ENCODE data around the gene RXRA. TPM values are rescaled to one million over a fixed set of nuclear protein-coding genes. Genes with fewer than 3 reads are reported as not detected.
"Not testable (repeated sequence)": the region's sequence is repeated elsewhere in the genome, so short reads cannot be mapped to it uniquely, and the experiment has no call there.

Gene RXRA
- total RNA-seq, 2 donors from 2014 or later = 45.4 to 58.1 TPM

- no peak overlapping the region for H3K27ac ChIP-seq
- H3K4me3 ChIP-seq = no peak overlapping the region
- no peak for DNase-seq (ENCODE audit: low spot score)
- no peaks in the 10 kb centered on the region for H3K36me3 ChIP-seq
- ATAC-seq (ENCODE audit: insufficient number of reproducible peaks, low FRiP score, low read depth) = no peak
- H3K27me3 ChIP-seq (replicated peaks; ENCODE audit: insufficient read depth) = no peaks in the 10 kb centered on the region
- TF ChIP-seq, protein P1, sequence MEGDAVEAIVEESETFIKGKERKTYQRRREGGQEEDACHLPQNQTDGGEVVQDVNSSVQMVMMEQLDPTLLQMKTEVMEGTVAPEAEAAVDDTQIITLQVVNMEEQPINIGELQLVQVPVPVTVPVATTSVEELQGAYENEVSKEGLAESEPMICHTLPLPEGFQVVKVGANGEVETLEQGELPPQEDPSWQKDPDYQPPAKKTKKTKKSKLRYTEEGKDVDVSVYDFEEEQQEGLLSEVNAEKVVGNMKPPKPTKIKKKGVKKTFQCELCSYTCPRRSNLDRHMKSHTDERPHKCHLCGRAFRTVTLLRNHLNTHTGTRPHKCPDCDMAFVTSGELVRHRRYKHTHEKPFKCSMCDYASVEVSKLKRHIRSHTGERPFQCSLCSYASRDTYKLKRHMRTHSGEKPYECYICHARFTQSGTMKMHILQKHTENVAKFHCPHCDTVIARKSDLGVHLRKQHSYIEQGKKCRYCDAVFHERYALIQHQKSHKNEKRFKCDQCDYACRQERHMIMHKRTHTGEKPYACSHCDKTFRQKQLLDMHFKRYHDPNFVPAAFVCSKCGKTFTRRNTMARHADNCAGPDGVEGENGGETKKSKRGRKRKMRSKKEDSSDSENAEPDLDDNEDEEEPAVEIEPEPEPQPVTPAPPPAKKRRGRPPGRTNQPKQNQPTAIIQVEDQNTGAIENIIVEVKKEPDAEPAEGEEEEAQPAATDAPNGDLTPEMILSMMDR (IDR thresholded peaks at IDR 0.05) = no peak
- no peaks in the 10 kb centered on the region for H3K4me1 ChIP-seq (ENCODE audit: control insufficient read depth in 1 of 2, low read depth in 2 of 2)
- H3K9me3 ChIP-seq = no peaks in the 10 kb centered on the region
These were observed 24.0 kb upstream of the RXRA start for GRCh38 chr9:134302130-134302817.

DNA sequence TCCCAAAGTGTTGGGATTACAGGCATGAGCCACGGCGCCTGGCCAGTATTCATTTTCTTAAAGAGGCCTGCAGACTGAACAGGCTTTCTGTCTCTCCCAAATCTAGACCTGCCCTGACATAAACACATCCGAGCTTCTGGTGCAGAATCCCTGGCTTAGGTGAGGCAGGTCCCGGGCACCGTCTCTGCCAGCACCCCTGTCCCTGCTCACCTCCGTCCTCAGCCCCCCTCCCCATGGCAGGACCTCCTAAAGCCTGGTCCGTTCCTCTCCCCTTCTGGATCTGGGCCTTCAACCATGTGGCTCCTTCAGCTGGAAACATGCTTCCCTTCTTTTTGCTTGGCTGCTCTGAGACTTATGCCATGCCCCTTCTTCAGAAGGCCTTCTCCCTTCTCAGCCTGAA, 22.7 kb upstream of the RXRA start:
- H3K4me3 ChIP-seq = no peak overlapping the region
- no peaks in the 10 kb centered on the region for H3K4me1 ChIP-seq (ENCODE audit: control insufficient read depth in 1 of 2, low read depth in 2 of 2)
- no peak for ATAC-seq (ENCODE audit: insufficient number of reproducible peaks, low FRiP score, low read depth)
- no peaks in the 10 kb centered on the region for H3K9me3 ChIP-seq
- H3K36me3 ChIP-seq = no peaks in the 10 kb centered on the region
- no peak overlapping the region for H3K27ac ChIP-seq
- TF ChIP-seq, protein P1 (IDR thresholded peaks at IDR 0.05) = no peak
- no peaks in the 10 kb centered on the region for H3K27me3 ChIP-seq (replicated peaks; ENCODE audit: insufficient read depth)
- DNase-seq (ENCODE audit: low spot score) = no peak

DNA sequence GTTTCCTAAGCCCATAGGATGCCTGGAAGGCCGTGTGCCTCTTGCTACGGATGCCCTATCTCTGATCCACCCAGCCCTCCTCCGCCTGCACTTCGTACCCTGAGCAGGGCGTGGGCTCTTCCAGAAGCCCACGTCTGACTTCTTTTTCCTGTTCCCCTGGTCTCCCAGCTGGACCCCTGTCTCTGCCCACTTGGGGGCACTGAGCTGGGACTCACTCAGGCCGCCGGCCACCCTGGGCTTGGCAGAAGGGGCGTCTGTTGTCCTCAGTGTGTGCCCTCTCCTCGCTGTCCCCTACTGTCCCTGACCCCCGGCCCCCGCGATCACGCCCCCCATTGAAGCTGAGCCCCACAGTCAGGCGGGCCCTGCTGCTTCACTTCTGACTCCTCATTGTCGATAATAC, 22.0 kb upstream of the RXRA start:
- TF ChIP-seq, protein P1 (IDR thresholded peaks at IDR 0.05) = no peak
- Histone ChIP-seq H3K4me1 (ENCODE audit: control insufficient read depth in 1 of 2, low read depth in 2 of 2) (no peaks in the 10 kb centered on the region), H3K27ac (no peak overlapping the region), H3K9me3 (no peaks in the 10 kb centered on the region), H3K27me3 (replicated peaks; ENCODE audit: insufficient read depth) (no peaks in the 10 kb centered on the region), H3K4me3 (no peak overlapping the region), H3K36me3 (no peaks in the 10 kb centered on the region)
- ATAC-seq (ENCODE audit: insufficient number of reproducible peaks, low FRiP score, low read depth) (no peak), DNase-seq (ENCODE audit: low spot score) (no peak)

- H3K27ac ChIP-seq = no peak overlapping the region
- no peak overlapping the region for H3K4me3 ChIP-seq
- TF ChIP-seq, protein P1 (IDR thresholded peaks at IDR 0.05) = no peak
- no peaks in the 10 kb centered on the region for H3K27me3 ChIP-seq (replicated peaks; ENCODE audit: insufficient read depth)
- no peaks in the 10 kb centered on the region for H3K9me3 ChIP-seq
- no peaks in the 10 kb centered on the region for H3K36me3 ChIP-seq
- H3K4me1 ChIP-seq (ENCODE audit: control insufficient read depth in 1 of 2, low read depth in 2 of 2) = no peaks in the 10 kb centered on the region
- DNase-seq (ENCODE audit: low spot score) (no peak), ATAC-seq (ENCODE audit: insufficient number of reproducible peaks, low FRiP score, low read depth) (no peak)
These were observed 21.6 kb upstream of the RXRA start for GRCh38 chr9:134304690-134305089.

DNA sequence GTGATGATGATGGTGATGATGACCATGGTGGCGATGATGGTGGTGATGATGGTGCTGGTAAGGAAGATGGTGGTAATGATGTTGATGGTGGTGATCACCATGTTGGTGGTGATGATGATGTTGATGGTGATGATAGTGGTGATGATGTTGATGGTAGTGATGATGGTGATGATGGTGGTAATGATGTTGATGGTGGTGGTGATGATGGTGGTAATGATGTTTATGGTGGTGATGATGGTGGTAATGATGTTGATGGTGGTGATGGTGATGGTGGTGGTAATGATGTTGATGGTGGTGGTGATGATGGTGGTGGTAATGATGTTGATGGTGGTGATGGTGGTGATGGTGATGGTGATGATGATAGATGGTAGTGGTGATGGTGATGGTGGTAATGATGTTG, 20.7 kb upstream of the RXRA start:
- H3K27me3 ChIP-seq (replicated peaks; ENCODE audit: insufficient read depth) = no peaks in the 10 kb centered on the region
- no peak overlapping the region for H3K4me3 ChIP-seq
- no peak overlapping the region for H3K27ac ChIP-seq
- TF ChIP-seq, protein P1 (IDR thresholded peaks at IDR 0.05) = no peak
- DNase-seq (ENCODE audit: low spot score) (no peak), ATAC-seq (ENCODE audit: insufficient number of reproducible peaks, low FRiP score, low read depth) (no peak)
- no peaks in the 10 kb centered on the region for H3K4me1 ChIP-seq (ENCODE audit: control insufficient read depth in 1 of 2, low read depth in 2 of 2)
- H3K36me3 ChIP-seq = no peaks in the 10 kb centered on the region
- H3K9me3 ChIP-seq = no peaks in the 10 kb centered on the region

GRCh38 chr9:134306042-134306441, 20.2 kb upstream of the RXRA start:
- not testable (repeated sequence) for ATAC-seq (ENCODE audit: insufficient number of reproducible peaks, low FRiP score, low read depth); H3K27me3 ChIP-seq (replicated peaks; ENCODE audit: insufficient read depth); H3K4me1 ChIP-seq (ENCODE audit: control insufficient read depth in 1 of 2, low read depth in 2 of 2); DNase-seq (ENCODE audit: low spot score); H3K36me3 ChIP-seq; H3K27ac ChIP-seq; H3K9me3 ChIP-seq; H3K4me3 ChIP-seq

Measured in thoracic aorta (tissue), 2 donors.